IMR-90 (cell line): ENCODE results near the gene PDZD8. TPM values are rescaled to one million over a fixed set of nuclear protein-coding genes. Genes with fewer than 3 reads are reported as not detected.
A peak's percentile ranks its signal among the peaks of the same experiment; 100 is the strongest.

Source experiments
- ATAC-seq: fragments of 200-7000 bp; cut with Tn5 transposase; 2 replicates; pipeline ENCODE4 v1.9.1; 2020; ENCODE audit warnings: low read depth, mild to moderate bottlenecking, moderate library complexity
- BruUV-seq: library from RNA; stranded (reverse); fragments of 400-500 nt; replicated peaks from 2 replicates; lab custom pipeline; 2021; lab: Mats Ljungman, UMichigan
- CTCF ChIA-PET: fragments of 300-600 bp; formaldehyde crosslinking; extraction: SDS; loops from one replicate; lab custom pipeline; 2021; ENCODE audit warnings: antibody characterized with exemption; lab: Yijun Ruan, JAX
- POLR2A ChIA-PET: fragments of 300-600 bp; sonication (Branson Sonifier 250); formaldehyde crosslinking; loops from one replicate; lab custom pipeline; 2022; ENCODE audit warnings: antibody characterized with exemption; ENCODE audit not compliant: unreplicated experiment; lab: Charles Lee
- DNase-seq: peaks from one replicate; pipeline ENCODE4 v3.0.0; 2013
- H2AFZ ChIP-seq: replicated peaks from 2 replicates; pipeline ENCODE3; 2013; ENCODE audit warnings: low read length, mild to moderate bottlenecking; ENCODE audit not compliant: poor library complexity
- H2AK5ac ChIP-seq: 2 replicates; pipeline ENCODE4 v1.6.1; 2013; ENCODE audit warnings: low read depth, low read length, inconsistent platforms
- H2AK9ac ChIP-seq: replicated peaks from 2 replicates; pipeline ENCODE3; 2013; ENCODE audit warnings: mild to moderate bottlenecking, low read depth, low read length, moderate library complexity; ENCODE audit not compliant: poor library complexity
- H2BK120ac ChIP-seq: 2 replicates; pipeline ENCODE4 v1.6.1; 2013; ENCODE audit warnings: low read depth, low read length, inconsistent platforms
- H2BK15ac ChIP-seq: 3 replicates; pipeline ENCODE4 v1.6.1; 2013; ENCODE audit warnings: low read depth, low read length, inconsistent platforms
- H2BK20ac ChIP-seq: 2 replicates; pipeline ENCODE4 v1.6.1; 2013; ENCODE audit warnings: low read depth, mild to moderate bottlenecking, inconsistent platforms, low read length, moderate library complexity
- H2BK5ac ChIP-seq: 2 replicates; pipeline ENCODE4 v1.6.1; 2013; ENCODE audit warnings: mild to moderate bottlenecking, low read depth, low read length, inconsistent platforms; ENCODE audit not compliant: poor library complexity, severe bottlenecking
- H3K14ac ChIP-seq: replicated peaks from 2 replicates; pipeline ENCODE4 v1.6.1; 2013; ENCODE audit warnings: low read depth, low read length, inconsistent platforms
- H3K18ac ChIP-seq: 2 replicates; pipeline ENCODE4 v1.6.1; 2013; ENCODE audit warnings: low read depth, low read length, control low read depth
- H3K23ac ChIP-seq: 2 replicates; pipeline ENCODE4 v1.6.1; 2013; ENCODE audit warnings: low read depth, low read length, inconsistent platforms
- H3K27ac ChIP-seq: 2 replicates; pipeline ENCODE4 v1.5.1; 2013; ENCODE audit warnings: mild to moderate bottlenecking, control low read depth, low read length; ENCODE audit not compliant: insufficient read depth
- H3K27me3 ChIP-seq: 2 replicates; pipeline ENCODE4 v1.6.1; 2013; ENCODE audit warnings: low read length; ENCODE audit not compliant: control insufficient read depth, insufficient read depth
- H3K36me3 ChIP-seq: 2 replicates; pipeline ENCODE4 v1.6.1; 2013; ENCODE audit warnings: low read length, mixed read lengths; ENCODE audit not compliant: control insufficient read depth, insufficient read depth
- H3K4ac ChIP-seq: 2 replicates; pipeline ENCODE4 v1.6.1; 2013; ENCODE audit warnings: low read depth, low read length, inconsistent platforms
- H3K4me1 ChIP-seq: 2 replicates; pipeline ENCODE4 v1.6.1; 2013; ENCODE audit warnings: low read length, mixed read lengths; ENCODE audit not compliant: control insufficient read depth, insufficient read depth
- H3K4me2 ChIP-seq: 2 replicates; pipeline ENCODE4 v1.6.1; 2013; ENCODE audit warnings: low read depth, mild to moderate bottlenecking, control low read depth, low read length, moderate library complexity
- H3K4me3 ChIP-seq: 2 replicates; pipeline ENCODE4 v1.5.1; 2013; ENCODE audit warnings: low read depth, mild to moderate bottlenecking, control low read depth, low read length, moderate library complexity; ENCODE audit not compliant: insufficient read depth
- H3K56ac ChIP-seq: 2 replicates; pipeline ENCODE4 v1.6.1; 2013; ENCODE audit warnings: low read length, inconsistent platforms; ENCODE audit not compliant: insufficient read depth; ENCODE audit errors: extremely low read depth
- H3K79me1 ChIP-seq, 2 experiments: 2 replicates each; pipeline ENCODE4 v1.6.1; 2013; ENCODE audit warnings: low read length in 2 of 2, inconsistent platforms in 1 of 2, low read depth in 1 of 2
- H3K9ac ChIP-seq: 2 replicates; pipeline ENCODE4 v1.6.1; 2013; ENCODE audit warnings: low read depth, low read length, control low read depth
- H3K9me1 ChIP-seq: 2 replicates; pipeline ENCODE4 v1.6.1; 2013; ENCODE audit warnings: low read length, inconsistent platforms; ENCODE audit not compliant: insufficient read depth
- H3K9me3 ChIP-seq: 2 replicates; pipeline ENCODE4 v1.6.1; 2013; ENCODE audit warnings: low read length; ENCODE audit not compliant: control insufficient read depth, insufficient read depth
- H4K20me1 ChIP-seq: 2 replicates; pipeline ENCODE4 v1.6.1; 2013; ENCODE audit warnings: low read length, inconsistent platforms; ENCODE audit not compliant: insufficient read depth
- H4K5ac ChIP-seq: 2 replicates; pipeline ENCODE4 v1.6.1; 2013; ENCODE audit warnings: mild to moderate bottlenecking, low read depth, low read length, control low read depth
- H4K8ac ChIP-seq, 2 experiments: 2 replicates each; pipeline ENCODE4 v1.6.1; 2013; ENCODE audit warnings: low read depth in 2 of 2, low read length in 2 of 2, control low read depth in 1 of 2, inconsistent platforms in 1 of 2
- H4K91ac ChIP-seq: 2 replicates; pipeline ENCODE4 v1.6.1; 2013; ENCODE audit warnings: low read depth, low read length, inconsistent platforms; ENCODE audit not compliant: insufficient read depth
- BHLHE40 ChIP-seq: fragments of 150-350 bp; IDR thresholded peaks from 2 replicates; pipeline ENCODE4 v1.6.1; 2016; ENCODE audit warnings: mild to moderate bottlenecking, low read depth, low read length
- CEBPB ChIP-seq: IDR thresholded peaks from 2 replicates; pipeline ENCODE4 v1.6.1; 2012; ENCODE audit warnings: low read depth, low read length, improper control_type of control experiment
- CHD1 ChIP-seq: IDR thresholded peaks from 2 replicates; pipeline ENCODE4 v1.6.1; 2012; ENCODE audit warnings: low read depth, low read length, improper control_type of control experiment
- FOS ChIP-seq: fragments of 150-350 bp; IDR thresholded peaks from 2 replicates; pipeline ENCODE4 v1.6.1; 2016; ENCODE audit warnings: low read depth, low read length
- MAFK ChIP-seq: IDR thresholded peaks from 2 replicates; pipeline ENCODE4 v1.6.1; 2012; ENCODE audit warnings: low read depth, low read length, improper control_type of control experiment
- MAZ ChIP-seq: IDR thresholded peaks from 2 replicates; pipeline ENCODE4 v1.6.1; 2012; ENCODE audit warnings: low read depth, mild to moderate bottlenecking, low read length, improper control_type of control experiment, moderate library complexity, borderline replicate concordance
- MXI1 ChIP-seq: IDR thresholded peaks from 2 replicates; pipeline ENCODE4 v1.6.1; 2012; ENCODE audit warnings: low read depth, mild to moderate bottlenecking, low read length, moderate library complexity, borderline replicate concordance
- NFE2L2 ChIP-seq: fragments of 150-350 bp; IDR thresholded peaks from 2 replicates; pipeline ENCODE4 v1.6.1; 2016; ENCODE audit warnings: low read depth, mild to moderate bottlenecking, low read length
- POLR2A ChIP-seq: IDR thresholded peaks from 2 replicates; pipeline ENCODE4 v1.6.1; 2012; ENCODE audit warnings: mild to moderate bottlenecking, low read depth, low read length
- RAD21 ChIP-seq: IDR thresholded peaks from 2 replicates; pipeline ENCODE4 v1.6.1; 2012; ENCODE audit warnings: low read length, improper control_type of control experiment
- RCOR1 ChIP-seq: IDR thresholded peaks from 2 replicates; pipeline ENCODE4 v1.6.1; 2012; ENCODE audit warnings: mild to moderate bottlenecking, low read length, improper control_type of control experiment; ENCODE audit not compliant: insufficient replicate concordance
- RFX5 ChIP-seq: IDR thresholded peaks from 2 replicates; pipeline ENCODE4 v1.8.0; 2012; ENCODE audit warnings: low read depth, mild to moderate bottlenecking, low read length, moderate library complexity
- SMC3 ChIP-seq: fragments of 150-350 bp; IDR thresholded peaks from 2 replicates; pipeline ENCODE4 v1.6.1; 2016; ENCODE audit warnings: low read depth, mild to moderate bottlenecking, antibody characterized with exemption, low read length, moderate library complexity
- WGBS, 2 experiments: methylation state at CpG; one replicate each; pipeline versions ENCODE4 v1.1.5 to v1.1.7; 2013; ENCODE audit warnings: missing lambda C conversion rate in 2 of 2; ENCODE audit not compliant: insufficient read length in 1 of 2; ENCODE audit errors: extremely low coverage in 2 of 2; 5-methylcytosine and 5-hydroxymethylcytosine counted together
- dilution Hi-C: fragments of 300-500 bp; cut with HindIII; formaldehyde crosslinking; loops from one replicate; pipeline ENCODE4 v1.14.3; 2018; ENCODE audit warnings: low sequenced_read_pairs; ENCODE audit not compliant: unreplicated experiment
- in situ Hi-C: fragments of 300-500 bp; cut with MboI; formaldehyde crosslinking; loops from 3 replicates; pipeline ENCODE4 v1.14.3; 2019; ENCODE audit warnings: low sequenced_read_pairs, inconsistent platforms, mixed read lengths
- intact Hi-C: fragments of 100-400 bp; cut with micrococcal nuclease; formaldehyde crosslinking; loops from 2 replicates; pipeline ENCODE4 v1.10.0; 2022
- polyA plus RNA-seq, 3 experiments: library from polyadenylated mRNA; depleted of rRNA; stranded (reverse); fragments of >200 nt; gene quantifications; 2 replicates each; pipeline ENCODE4 v1.2.3, GENCODE V29; 2012; ENCODE audit warnings: low replicate concordance in 1 of 3
- total RNA-seq: library from RNA; depleted of rRNA; stranded (reverse); fragments of >200 nt; gene quantifications from 2 replicates; pipeline ENCODE4 v1.2.3, GENCODE V29; 2012
- TF ChIP-seq, protein P1 (sequence below): fragments of 150-350 bp; IDR thresholded peaks from 2 replicates; pipeline ENCODE4 v1.6.1; 2017; ENCODE audit warnings: mild to moderate bottlenecking, antibody characterized with exemption, low read length, low read depth
- TF ChIP-seq, protein P2 (sequence below): conservative IDR thresholded peaks from 2 replicates; pipeline ENCODE4 v1.5.1; 2012; ENCODE audit warnings: mild to moderate bottlenecking, low read depth, low read length, improper control_type of control experiment

The PDZD8 gene
- total and polyA plus RNA-seq, 2 of the 4 experiments (the other 2 are of a cell fraction): 11.3 to 20.4 TPM

DNA sequence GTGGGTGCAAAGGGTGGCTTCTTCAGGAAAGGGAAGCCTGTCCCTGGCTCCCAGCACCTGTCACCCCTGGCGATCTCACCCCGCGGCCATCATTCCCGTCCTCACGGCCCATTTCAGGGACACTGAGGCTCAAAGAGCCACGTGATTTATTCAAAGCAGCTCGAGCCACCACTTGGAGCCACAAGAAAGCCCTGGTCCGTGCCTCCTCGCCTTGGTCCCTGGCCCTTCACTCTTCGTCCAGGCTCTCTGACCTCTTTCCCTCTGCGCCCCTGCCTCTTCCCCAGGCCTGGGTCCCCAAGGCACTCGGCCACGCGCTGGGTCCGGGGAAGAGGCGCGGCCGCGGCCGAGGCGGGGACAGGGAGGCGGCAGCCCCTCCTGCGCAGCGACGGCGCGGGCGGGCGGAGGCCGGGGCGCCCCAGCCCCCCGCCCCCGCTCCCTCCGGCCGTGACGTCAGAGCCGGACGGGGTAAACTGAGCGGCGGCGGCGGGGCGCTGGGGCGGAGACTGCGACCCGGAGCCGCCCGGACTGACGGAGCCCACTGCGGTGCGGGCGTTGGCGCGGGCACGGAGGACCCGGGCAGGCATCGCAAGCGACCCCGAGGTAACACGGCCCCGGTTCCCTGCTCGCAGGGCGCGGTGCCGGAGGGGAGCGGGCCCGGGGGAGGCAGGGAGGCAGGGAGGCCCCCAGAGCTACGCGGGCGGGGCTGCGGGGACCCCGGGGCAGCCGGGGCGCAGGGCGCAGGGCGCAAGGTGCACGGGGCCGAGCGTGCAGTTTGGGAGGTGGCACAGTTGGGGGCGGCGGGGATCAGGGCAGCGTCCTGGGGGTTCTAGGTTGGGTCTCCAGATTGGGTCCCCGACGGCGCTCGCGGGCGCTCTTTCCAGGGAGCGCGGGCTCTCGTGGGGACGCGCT, 134.4 kb downstream of the PDZD8 start, which contains the start of gene SLC18A2:
Gene SLC18A2, plus strand, starts transcription at position 494 of the 909 bp plus-strand sequence. CDS start 580 bp downstream, outside the sequence.
- POLR2A ChIA-PET: no interaction called here
- BruUV-seq: no TSS peak

More for the DNA sequence above, 134.4 kb downstream of the PDZD8 start, which contains the start of gene SLC18A2:
- H3K79me1 ChIP-seq: no peaks in the 10 kb centered on the region
- dilution Hi-C loops: no loop called here
- H3K27me3 ChIP-seq: peaks cover 40% of the 10 kb centered on the region
- H2AK5ac ChIP-seq: no peak within 1 kb of the TSS
- H3K23ac ChIP-seq: no peak within 1 kb of the TSS
- H2BK20ac ChIP-seq: no peak within 1 kb of the TSS
- H2BK120ac ChIP-seq: no peak within 1 kb of the TSS
- no peaks in the 10 kb centered on the region for H3K36me3 ChIP-seq
- H3K9me1 ChIP-seq: no peaks in the 10 kb centered on the region
- H3K4me3 ChIP-seq: no peak within 1 kb of the TSS
- H4K5ac ChIP-seq: no peak within 1 kb of the TSS
- H3K56ac ChIP-seq: no peak within 1 kb of the TSS
- intact Hi-C loops: no loop called here
- no peak within 1 kb of the TSS for H3K14ac ChIP-seq
- no peak within 1 kb of the TSS for H3K18ac ChIP-seq
- WGBS, 2 experiments: 2% methylated on average over 59 of the region's 93 CpGs; no CpG with 5 or more reads in 1 of the 2 experiments
- H3K4me1 ChIP-seq: no peaks in the 10 kb centered on the region
- ATAC-seq (no peak), DNase-seq (no peak)
- H3K4ac ChIP-seq: no peak within 1 kb of the TSS
- no peak within 1 kb of the TSS for H2AK9ac ChIP-seq
- no peak within 1 kb of the TSS for H4K8ac ChIP-seq
- H4K91ac ChIP-seq: no peak within 1 kb of the TSS
- CTCF ChIA-PET: interaction anchor here (1.6 kb wide), 1 partner anchor 77 kb away, joined by 3 read pairs; no protein-coding TSS in a partner anchor
- H3K4me2 ChIP-seq: no peak within 1 kb of the TSS; the same call in 1 of the 2 replicates
- H3K9me3 ChIP-seq: no peaks in the 10 kb centered on the region
- H2AFZ ChIP-seq: peak within 1 kb of the TSS; percentile 49
- no peaks in the 10 kb centered on the region for H4K20me1 ChIP-seq
- no peak within 1 kb of the TSS for H3K9ac ChIP-seq
- H2BK15ac ChIP-seq: no peak within 1 kb of the TSS
- H3K27ac ChIP-seq: no peak within 1 kb of the TSS
- TF ChIP-seq CEBPB: no peak
- TF ChIP-seq MXI1: no peak
- no peak for TF ChIP-seq CHD1
- no peak for TF ChIP-seq RCOR1
- no peak for TF ChIP-seq RAD21
- TF ChIP-seq MAZ: no peak
- no peak for TF ChIP-seq SMC3
- TF ChIP-seq BHLHE40: no peak
- no peak for TF ChIP-seq FOS
- TF ChIP-seq, protein P1, sequence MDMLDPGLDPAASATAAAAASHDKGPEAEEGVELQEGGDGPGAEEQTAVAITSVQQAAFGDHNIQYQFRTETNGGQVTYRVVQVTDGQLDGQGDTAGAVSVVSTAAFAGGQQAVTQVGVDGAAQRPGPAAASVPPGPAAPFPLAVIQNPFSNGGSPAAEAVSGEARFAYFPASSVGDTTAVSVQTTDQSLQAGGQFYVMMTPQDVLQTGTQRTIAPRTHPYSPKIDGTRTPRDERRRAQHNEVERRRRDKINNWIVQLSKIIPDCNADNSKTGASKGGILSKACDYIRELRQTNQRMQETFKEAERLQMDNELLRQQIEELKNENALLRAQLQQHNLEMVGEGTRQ: no peak
- no peak for TF ChIP-seq POLR2A
- TF ChIP-seq NFE2L2: no peak
- TF ChIP-seq MAFK: no peak
- TF ChIP-seq RFX5: no peak
- TF ChIP-seq, protein P2, sequence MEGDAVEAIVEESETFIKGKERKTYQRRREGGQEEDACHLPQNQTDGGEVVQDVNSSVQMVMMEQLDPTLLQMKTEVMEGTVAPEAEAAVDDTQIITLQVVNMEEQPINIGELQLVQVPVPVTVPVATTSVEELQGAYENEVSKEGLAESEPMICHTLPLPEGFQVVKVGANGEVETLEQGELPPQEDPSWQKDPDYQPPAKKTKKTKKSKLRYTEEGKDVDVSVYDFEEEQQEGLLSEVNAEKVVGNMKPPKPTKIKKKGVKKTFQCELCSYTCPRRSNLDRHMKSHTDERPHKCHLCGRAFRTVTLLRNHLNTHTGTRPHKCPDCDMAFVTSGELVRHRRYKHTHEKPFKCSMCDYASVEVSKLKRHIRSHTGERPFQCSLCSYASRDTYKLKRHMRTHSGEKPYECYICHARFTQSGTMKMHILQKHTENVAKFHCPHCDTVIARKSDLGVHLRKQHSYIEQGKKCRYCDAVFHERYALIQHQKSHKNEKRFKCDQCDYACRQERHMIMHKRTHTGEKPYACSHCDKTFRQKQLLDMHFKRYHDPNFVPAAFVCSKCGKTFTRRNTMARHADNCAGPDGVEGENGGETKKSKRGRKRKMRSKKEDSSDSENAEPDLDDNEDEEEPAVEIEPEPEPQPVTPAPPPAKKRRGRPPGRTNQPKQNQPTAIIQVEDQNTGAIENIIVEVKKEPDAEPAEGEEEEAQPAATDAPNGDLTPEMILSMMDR: no peak
- no peak within 1 kb of the TSS for H2BK5ac ChIP-seq
- in situ Hi-C loops: no loop called here
